Measurements from ENCODE around the gene SERPINE1.

- TF ChIP-seq CTCF (IDR thresholded peaks at IDR 0.05; ENCODE audit: low read length) (no peak), EZH2 (optimal IDR thresholded peaks at IDR 0.05; ENCODE audit: low read depth, low read length) (no peak), EZH2phosphoT487 (IDR thresholded peaks at IDR 0.05; ENCODE audit: low read length) (no peak)
These were observed 17.5 kb upstream of the SERPINE1 start for GRCh38 chr7:101109368-101109767.
